Breast epithelium (tissue), 3 donors: ENCODE results near the gene PATZ1.

ENCODE experiments used
- CTCF ChIP-seq, 3 donors: fragments of 450-650 bp; IDR thresholded peaks; one replicate each; pipeline ENCODE4 v1.5.1; 2016 to 2017; ENCODE audit warnings: antibody characterized with exemption in 3 of 3, mild to moderate bottlenecking in 3 of 3, moderate library complexity in 3 of 3
- POLR2A ChIP-seq: fragments of 450-650 bp; IDR thresholded peaks from one replicate; pipeline ENCODE4 v1.6.1; 2016; ENCODE audit warnings: antibody characterized with exemption, mild to moderate bottlenecking, moderate library complexity

- TF ChIP-seq POLR2A (no peak), CTCF (IDR thresholded peaks at IDR 0.05) (no peak)
Measured at GRCh38 chr22:31289344-31289743, 56.8 kb downstream of the PATZ1 start.
